GM18511 (cell line): Measurements from ENCODE around the gene DVL1.
"Not testable (repeated sequence)": the region's sequence is repeated elsewhere in the genome, so short reads cannot be mapped to it uniquely, and the experiment has no call there.

ENCODE experiments used
- ATAC-seq: cut with Tn5 transposase; IDR thresholded peaks from one replicate; pipeline ENCODE4 v1.9.1; 2021; ENCODE audit warnings: mild to moderate bottlenecking, moderate library complexity; ENCODE audit not compliant: unreplicated experiment

Gene DVL1

DNA sequence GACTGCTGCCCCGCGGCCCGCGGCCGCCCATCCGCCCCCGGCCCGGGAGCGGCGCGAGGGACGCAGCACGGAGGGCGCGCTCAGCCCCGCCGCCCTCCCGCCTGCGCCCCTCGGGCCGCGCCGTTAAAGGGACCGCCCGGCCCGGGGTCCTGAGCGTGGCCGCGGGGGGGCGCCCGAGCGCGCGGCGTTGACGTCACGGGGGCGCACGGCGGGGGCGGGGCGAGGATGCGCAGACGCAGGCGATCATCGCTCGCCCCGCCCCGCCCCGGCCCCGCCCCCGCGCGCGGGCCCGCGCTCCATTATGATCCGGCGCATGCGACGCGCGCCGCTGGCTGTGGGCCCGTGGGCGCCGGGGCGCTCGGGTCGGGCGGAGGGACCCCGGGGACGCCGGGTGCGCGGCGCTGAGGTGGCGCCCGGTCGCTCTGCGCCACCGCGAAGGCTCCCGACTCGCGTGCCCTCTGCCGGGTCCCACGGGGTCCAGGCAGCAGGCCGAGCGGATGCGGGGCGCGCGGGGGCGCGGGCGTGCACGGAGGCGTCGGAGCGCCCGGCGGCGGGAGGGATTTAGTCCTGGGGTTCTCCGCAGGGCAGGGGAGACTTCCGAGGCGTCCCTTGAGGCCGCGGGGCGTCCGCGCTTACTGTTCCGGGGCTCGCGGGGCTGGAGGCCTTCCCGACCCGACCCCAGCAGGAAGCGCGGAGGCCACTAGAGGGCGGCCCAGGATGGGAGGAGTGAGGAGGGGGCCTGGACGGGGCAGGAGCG, at the start of gene DVL1:
Gene DVL1 (minus strand): TSS at position 163 of the 757 bp plus-strand sequence. CDS start 353 bp downstream, outside the sequence.
- ATAC-seq = peak; percentile 77

DNA sequence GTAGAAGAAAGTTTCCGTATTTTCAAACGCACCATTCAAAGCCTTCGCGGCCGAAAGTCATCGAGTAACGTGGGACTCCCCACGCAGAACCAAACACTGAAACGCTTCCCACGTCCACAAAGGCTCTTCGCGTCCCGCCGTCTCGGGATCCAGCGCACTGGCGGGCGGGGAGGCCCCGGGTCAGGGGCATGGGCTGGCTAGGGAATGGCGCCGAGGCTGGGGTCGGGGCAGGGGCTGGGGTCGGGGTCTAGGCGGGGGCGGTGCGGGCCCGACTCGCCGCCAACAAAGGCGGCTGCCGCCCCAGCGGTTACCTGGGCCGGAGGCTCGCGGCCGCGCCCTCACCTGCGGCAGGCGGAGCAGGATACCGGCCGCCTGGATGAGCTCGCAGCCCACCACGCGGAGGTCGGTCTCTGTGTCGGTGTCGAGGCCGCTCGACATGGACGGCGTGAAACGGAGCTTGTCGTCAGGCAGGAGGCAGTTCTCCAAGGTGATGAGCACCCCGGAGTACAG, 49.5 kb upstream of the DVL1 start:
- ATAC-seq = peak; percentile 1

DNA sequence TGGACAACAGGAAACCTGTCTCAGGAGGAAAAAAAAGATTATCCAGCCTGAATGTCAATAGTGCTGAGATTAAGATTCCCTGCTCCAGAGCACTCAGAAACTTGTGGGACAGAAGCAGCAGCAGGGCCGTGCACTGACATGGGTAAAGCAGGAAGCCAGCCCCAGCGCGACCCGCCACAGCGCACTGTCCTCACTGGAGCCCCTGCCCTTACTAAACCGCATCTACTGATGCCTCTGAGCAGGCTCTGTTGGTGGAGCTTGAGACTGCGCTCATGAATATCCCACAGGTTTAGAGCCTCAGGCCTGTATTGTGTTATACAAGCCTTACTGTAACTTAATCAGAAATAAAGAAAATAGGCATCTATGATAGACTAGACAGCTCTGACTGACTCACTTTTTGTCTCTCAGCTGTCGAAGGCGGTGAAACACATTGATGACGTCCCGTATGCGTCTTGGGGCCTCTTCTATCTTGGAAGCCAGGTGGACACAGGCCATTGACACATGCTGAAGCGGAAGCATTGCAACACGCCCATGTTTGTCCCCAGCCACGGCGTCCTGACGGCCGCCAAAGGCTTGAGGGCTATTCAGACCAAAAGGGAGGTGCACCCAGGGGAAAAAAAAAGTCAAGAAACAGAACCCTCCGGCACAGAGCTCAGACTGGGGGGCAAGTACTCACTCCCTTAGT, 48.8 kb upstream of the DVL1 start:
- ATAC-seq = no peak

DNA sequence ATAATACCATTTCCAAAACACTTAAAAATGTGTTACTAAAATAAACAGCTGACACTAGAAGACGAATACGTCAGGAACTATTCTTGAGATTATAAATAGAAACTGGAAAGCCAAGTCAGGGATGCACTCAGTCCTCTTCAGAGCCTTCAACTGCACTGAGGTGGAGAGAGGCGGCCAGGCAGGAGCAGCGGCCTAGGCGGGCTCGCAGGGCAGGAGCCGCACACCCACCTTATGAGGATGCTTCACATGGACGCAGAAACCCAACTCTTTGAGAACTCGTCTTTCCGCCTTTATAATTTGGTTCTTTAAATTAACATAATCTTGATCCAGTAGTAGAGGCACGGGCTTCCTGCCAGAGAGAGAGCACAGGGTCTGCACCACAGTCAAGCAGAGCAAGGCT, 45.9 kb upstream of the DVL1 start:
- no peak for ATAC-seq

DNA sequence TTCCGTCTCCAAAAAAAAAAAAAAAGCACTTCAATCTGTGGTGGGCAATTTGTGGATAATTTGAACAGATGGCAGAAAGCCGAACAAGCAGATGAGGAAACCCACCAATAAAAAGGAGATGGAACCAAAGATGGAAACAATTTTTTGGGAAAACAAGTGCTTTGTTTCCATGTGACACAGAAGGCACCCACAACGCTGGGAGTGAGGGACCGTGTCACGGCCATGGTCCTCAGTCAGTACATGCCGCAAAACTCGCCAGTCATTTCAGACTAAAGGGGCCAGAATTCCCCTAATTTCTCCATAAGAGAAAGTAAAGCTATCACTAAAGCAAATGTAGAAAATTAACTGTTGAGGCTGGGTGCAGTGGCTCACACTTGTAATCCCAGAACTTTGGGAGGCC, 44.9 kb upstream of the DVL1 start:
- no peak for ATAC-seq

DNA sequence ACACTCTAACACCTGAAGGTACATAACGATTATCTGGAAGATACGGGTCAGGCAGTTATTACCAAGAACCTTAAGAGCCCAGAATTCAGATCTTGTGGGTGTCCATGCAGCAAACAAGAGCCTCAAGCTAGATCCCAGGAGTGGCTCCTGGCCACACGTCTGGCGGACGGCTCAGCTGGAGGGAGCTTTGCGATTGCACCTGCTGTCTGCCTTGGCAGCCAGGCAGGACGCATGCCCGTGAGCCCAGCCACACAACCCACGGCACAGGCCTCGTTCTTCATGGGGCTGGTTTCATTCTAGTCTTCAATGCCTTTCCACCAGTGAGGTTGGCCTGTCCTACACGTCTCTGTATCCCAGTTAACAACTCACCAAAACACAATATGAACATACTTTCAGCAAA, 44.2 kb upstream of the DVL1 start:
- ATAC-seq = no peak

DNA sequence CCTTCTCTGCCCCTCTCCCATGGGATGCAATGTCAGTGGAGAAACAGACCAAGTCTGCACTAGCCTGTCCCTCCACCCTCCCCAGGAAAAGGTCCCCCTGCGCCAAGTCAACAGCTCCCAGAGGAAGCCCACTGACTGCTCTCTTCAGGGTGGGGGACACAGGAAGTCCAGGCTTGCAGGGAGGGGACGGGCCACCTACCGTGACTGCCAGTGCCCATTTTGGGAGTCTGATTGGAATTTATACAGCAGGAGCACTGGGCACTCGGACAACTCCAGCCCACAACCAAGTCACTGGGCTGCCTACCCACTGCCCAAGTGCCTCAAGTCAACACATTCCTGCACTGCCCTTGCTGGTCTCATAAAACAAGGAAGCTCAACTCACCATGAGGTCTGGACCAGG, 43.8 kb upstream of the DVL1 start:
- no peak for ATAC-seq

DNA sequence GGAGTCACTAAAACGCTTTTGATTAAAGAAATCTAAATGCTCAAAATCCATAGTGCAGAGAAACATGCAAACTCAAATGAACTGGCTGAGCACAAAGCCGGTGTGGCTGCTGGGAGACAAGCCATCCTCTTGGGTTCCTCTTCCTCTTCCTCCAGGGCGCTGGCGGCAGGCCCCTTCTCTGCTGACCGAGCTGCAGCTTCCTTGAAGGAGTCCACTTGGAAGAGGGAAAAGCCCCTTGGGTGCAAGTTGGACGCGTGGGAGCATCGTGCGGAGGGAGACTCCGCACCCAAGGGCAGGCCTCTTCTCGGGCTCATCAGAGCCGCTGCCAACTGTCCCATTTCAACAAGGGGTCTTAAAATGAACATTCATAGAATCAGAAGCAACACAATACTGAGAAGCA, 42.0 kb upstream of the DVL1 start:
- ATAC-seq = no peak

DNA sequence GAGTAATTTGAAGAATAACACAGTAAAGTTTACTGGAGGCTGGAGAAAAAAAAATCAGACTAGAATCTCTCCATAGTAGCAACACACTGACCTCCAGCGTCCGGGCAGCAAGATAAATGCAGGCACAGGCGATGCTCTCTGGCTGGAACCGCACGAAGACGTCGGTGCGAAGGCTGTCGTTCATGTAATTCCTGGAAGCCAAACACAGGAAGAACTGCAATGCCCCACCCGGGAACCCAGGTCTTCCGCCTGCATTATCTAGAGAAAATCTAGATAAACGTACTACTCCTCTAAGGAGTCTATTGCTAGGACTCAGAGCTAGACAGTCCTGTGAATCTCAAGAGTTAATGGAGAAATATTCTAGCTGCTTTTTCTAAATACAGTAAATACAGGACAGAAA, 41.5 kb upstream of the DVL1 start:
- no peak for ATAC-seq

DNA sequence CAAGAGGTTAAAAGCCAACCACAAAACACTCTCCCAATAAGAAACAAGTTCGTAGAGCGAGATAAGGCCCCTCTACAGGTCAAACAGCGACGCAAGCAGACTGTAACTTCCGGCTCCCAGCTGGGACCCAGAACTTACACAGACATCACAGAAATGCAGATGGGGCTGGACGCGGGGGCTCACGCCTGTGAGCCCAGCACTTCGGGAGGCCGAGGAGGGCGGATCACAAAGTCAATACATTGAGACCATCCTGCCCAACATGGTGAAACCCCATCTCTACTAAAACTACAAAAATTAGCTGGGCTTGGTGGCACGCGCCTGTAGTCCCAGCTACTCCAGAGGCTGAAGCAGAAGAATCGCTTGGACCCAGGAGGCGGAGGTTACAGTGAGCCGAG, 38.9 kb upstream of the DVL1 start:
- ATAC-seq = no peak

DNA sequence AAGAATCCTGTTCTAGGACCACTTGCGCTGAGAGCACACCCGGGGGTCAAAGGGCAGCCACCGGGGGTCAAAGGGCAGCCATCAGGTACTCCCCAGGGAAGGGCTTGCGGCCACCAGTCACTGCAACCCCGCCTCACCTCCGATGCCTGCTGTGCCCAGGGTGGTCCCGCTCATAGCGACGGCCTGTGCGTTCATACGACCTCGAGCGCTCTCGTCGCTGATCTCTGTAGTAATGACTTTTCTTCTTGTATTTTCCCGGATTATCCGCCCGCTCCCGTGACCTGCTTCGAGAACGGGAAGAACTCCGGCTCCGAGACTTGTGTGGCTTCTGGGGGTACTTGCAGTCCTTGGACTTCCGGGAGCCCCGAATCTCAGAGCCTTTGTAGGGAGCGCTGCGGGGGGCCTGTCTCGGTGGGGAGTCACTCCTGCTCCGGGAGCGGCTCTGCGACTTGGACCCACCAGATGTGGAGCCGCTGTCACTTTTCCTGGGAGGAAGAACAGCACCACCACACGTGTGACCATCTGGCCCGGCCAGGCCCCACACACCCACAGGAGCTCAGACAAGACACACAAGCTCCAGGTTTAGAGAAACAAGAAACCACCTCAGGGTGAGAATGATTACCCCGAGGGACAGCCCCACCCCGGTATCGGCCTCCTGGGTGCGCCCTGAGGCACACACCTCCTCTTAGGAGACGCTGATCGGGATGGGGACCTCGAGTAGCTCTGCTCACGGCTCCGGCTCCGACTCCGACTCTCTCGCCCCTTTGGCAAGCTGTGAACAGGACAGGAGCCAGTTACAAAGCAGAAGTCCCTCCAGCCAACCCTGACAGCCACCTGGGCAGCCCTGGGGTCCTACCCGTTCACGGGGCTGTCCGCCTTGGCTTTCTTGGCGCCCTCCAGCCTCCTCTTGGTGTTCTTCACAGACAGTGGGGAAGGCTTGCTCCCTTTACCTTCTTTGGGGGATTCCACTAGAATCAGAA, 38.2 kb upstream of the DVL1 start:
- ATAC-seq = no peak

DNA sequence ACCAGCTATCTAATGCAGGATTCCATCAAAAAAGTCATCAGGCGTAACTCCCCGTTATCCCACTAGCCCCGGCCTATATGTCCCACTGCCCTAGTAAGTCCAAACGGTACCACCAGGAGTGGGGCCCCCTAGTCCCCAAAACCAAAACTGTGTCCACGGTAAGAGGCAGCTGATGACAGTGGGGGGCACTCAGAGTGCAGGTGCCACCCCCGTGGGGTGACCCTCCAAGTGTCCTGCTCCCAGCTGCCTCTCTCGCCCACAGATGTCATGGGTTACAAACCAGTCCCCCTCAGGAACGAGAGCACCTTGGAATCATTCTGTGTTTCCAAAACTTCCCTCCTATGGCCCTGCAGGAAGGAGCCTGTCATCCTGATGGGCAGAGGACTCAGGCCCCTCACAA, 36.7 kb upstream of the DVL1 start:
- ATAC-seq = no peak

DNA sequence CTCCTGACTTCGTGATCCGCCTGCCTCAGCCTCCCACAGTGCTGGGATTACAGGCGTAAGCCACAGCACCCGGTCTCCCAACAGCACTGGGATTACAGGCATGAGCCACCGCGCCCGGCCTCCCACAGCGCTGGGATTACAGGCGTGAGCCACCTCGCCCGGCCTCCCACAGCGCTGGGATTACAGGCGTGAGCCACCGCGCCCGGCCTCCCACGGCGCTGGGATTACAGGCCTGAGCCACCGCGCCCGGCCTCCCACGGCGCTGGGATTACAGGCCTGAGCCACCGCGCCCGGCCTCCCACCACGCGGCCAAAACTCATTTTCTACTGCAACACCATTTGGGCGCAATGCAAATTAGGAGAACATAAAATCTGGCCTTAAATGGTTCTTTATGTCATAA, 36.1 kb upstream of the DVL1 start:
- not testable (repeated sequence) for ATAC-seq

DNA sequence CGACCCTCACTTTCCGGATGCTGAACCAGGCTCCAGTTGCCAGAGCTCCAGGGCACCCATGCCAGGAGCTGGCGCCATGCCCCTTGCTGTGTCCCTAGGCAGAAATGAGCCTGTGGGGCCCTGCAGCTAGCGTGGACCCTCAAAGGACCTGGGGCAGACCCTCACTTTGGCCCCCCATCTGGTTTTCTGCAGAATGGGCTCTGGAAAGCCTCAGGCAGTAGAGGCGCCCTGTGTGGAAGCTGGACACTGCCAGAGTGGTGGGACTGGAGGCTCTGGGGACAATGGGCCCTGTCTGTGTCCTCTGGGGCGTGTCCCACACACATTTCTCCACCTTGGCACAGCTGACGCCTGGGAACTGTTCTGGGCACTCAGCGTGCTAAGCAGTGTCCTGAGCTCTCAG, 32.1 kb upstream of the DVL1 start:
- ATAC-seq = no peak

DNA sequence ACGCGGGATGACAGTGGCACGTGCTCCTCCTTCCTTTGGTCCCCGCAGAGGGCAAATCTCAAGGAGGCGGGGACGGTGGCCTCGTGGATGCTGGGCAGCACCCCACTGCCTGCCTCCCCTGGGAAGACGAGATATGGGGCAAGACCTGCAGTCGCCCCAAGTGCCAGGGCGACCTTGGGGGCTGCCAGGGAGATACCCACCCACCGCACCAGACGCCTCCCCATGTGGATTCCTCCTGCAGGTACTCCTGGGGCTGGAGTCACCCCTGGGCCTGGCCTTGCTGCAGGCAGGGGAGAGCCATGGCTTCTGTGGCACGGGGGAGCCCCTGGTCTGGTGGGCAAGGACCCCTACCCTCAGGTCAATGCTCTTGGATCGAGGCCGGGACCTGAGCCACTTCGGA, 31.6 kb upstream of the DVL1 start:
- ATAC-seq = no peak

DNA sequence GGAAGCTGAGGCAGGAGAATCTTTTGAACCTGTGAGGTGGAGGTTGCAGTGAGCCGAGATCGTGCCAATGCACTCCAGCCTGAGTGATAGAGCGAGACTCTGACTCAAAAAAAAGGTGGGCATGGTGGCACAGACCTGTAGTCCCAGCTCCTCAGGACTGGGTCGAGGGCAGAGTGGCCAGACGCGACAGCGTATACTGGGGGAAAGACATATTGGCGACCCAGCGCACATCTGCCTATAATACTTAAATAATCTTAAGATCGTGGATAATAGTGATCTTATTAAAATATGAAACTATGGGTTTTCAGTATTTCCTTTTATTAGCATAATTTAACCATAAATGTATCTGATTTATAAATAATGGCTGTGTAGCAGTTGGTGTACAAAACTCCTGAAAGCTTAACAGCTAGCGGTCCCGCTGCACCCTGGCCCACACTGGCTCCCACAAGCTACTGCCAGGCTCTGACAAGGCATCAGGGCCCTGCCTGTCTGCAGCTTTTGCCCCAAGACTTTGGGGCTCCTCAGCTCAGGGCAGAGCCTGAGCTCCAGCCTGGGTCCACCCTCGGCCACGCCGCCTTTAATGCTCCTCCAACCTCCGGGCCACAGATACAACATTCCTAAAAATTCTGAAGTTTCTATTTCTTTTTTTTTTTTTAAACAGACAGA, 28.5 kb upstream of the DVL1 start:
- ATAC-seq = no peak

DNA sequence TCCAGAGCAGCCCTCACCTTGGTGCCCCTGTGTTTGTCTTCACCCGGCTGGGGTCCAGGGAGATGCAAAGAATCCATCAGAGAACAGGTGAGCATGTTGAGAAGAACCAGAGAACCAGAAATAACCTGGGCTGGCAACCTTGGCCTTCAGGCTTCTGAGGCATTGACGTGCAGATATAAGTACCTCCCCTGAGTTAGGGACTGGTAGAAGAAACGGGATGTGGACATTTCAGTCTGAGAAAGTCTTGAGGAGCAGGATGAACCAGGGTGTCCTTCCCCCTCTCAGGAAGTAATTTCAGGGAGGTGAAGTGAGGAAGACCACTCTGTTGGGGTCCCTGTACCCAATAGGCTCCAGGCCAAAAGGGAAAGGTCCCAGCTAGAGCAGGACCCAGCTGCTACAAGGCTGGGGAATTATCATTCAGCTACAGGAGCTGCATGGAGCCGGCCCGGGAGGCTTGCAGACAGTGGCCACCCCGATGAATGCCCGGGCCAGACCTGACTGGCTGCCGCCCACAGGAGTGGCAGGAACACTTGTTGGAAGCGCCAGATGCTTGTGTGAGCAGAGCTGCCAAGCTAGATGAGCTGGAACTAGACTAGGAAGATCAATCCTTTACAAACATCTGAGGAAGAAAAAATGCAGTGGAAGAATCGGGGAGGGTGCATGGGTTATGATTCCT, 27.5 kb upstream of the DVL1 start:
- ATAC-seq = no peak

DNA sequence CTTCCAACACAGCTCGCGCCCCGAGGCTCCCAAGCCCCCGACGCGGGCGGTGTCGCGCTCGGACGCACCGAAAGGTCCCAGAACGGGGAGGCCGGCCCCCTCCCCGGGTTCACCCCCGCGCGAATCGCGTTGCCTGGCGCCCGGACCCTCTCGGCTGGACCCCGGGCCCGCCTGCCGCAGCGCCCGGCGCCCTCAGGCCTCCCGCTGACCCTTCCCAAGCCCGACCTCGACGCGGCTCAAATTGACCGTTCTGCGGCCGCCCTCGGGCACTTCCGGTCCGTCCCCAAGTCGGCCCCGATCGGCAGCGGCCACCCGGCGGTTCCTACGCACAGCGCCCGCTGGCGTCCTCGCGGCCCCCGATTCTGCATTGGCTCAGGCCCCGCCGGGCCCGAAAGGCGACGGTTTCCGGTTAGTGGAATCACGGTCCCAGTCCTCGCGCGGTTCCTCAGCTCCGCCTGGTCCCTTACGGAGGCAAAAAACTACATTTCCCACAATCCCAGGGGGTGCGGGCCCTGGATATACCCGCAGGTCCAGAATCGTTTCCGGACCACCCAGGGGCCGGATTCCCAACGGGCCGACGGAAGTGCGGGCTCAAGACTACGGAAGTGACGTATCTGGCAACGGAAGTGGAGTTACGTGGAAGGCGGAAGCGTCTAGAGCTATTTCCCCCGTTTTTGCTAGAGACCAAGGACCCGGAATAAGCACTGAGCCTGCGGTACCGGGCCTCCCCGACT, 25.9 kb upstream of the DVL1 start, which contains the start of gene AURKAIP1:
Gene AURKAIP1 (minus strand): TSS at position 279 of the 734 bp plus-strand sequence. CDS start 451 bp downstream, outside the sequence.
- ATAC-seq = peak; percentile 86

DNA sequence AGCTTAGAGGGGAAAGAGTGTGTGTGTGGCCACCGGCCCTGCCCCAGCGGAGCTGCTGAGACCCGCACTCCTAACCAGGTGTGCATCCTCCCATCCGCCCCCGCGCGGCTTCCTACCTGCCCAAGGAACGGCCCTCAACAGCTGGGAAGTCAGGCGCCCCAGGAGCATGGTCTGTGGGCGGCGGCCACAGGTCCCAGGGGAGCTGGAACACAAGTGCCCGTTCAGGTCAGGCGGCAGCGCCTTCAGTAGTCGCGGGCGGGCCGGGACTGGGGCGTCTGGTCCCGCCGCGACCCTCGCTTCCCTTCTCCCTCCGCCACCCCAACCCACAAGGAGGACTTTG, 25.3 kb upstream of the DVL1 start:
- ATAC-seq = peak; percentile 6
